Ishikawa (cell line): ENCODE data around the gene KRTAP10-11.
A peak's percentile ranks its signal among the peaks of the same experiment; 100 is the strongest.

Experiments
- CEBPB ChIP-seq: IDR thresholded peaks from 2 replicates; pipeline ENCODE4 v1.6.1; 2012
- CREB1 ChIP-seq: IDR thresholded peaks from 2 replicates; pipeline ENCODE4 v1.6.1; 2012; ENCODE audit warnings: low read depth
- EGR1 ChIP-seq: IDR thresholded peaks from 2 replicates; pipeline ENCODE4 v1.6.1; 2012
- EP300 ChIP-seq: IDR thresholded peaks from 2 replicates; pipeline ENCODE4 v1.6.1; 2012; ENCODE audit warnings: borderline replicate concordance
- FOXM1 ChIP-seq: IDR thresholded peaks from 2 replicates; pipeline ENCODE4 v1.6.1; 2012; ENCODE audit warnings: low read depth, borderline replicate concordance
- NFIC ChIP-seq: IDR thresholded peaks from 2 replicates; pipeline ENCODE4 v1.6.1; 2012
- RAD21 ChIP-seq: IDR thresholded peaks from 2 replicates; pipeline ENCODE4 v1.6.1; 2012; ENCODE audit warnings: low read depth
- TAF1 ChIP-seq: IDR thresholded peaks from 2 replicates; pipeline ENCODE4 v1.6.1; 2012; ENCODE audit warnings: low read depth, mild to moderate bottlenecking
- TCF12 ChIP-seq: IDR thresholded peaks from 2 replicates; pipeline ENCODE4 v1.6.1; 2012; ENCODE audit warnings: low read depth
- TEAD4 ChIP-seq: IDR thresholded peaks from 2 replicates; pipeline ENCODE4 v1.6.1; 2012
- YY1 ChIP-seq: IDR thresholded peaks from 2 replicates; pipeline ENCODE4 v1.6.1; 2012; ENCODE audit warnings: low read depth
- ZBTB7A ChIP-seq: IDR thresholded peaks from 2 replicates; pipeline ENCODE4 v1.6.1; 2012; ENCODE audit warnings: low read depth
- TF ChIP-seq, protein P1 (sequence below): IDR thresholded peaks from 2 replicates; pipeline ENCODE4 v1.6.1; 2012
- TF ChIP-seq, protein P2 (sequence below): IDR thresholded peaks from 2 replicates; pipeline ENCODE4 v1.6.1; 2012; ENCODE audit warnings: low read depth, mild to moderate bottlenecking
- TF ChIP-seq, protein P3 (sequence below): IDR thresholded peaks from 2 replicates; pipeline ENCODE4 v1.6.1; 2012

Gene KRTAP10-11

GRCh38 chr21:44686843-44687561 lies 40.8 kb downstream of the KRTAP10-11 start:
- TF ChIP-seq EP300 (no peak), CEBPB (no peak), EGR1 (no peak), ZBTB7A (no peak)
- TF ChIP-seq, protein P1, sequence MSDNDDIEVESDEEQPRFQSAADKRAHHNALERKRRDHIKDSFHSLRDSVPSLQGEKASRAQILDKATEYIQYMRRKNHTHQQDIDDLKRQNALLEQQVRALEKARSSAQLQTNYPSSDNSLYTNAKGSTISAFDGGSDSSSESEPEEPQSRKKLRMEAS, result no peak
- TF ChIP-seq, protein P2, sequence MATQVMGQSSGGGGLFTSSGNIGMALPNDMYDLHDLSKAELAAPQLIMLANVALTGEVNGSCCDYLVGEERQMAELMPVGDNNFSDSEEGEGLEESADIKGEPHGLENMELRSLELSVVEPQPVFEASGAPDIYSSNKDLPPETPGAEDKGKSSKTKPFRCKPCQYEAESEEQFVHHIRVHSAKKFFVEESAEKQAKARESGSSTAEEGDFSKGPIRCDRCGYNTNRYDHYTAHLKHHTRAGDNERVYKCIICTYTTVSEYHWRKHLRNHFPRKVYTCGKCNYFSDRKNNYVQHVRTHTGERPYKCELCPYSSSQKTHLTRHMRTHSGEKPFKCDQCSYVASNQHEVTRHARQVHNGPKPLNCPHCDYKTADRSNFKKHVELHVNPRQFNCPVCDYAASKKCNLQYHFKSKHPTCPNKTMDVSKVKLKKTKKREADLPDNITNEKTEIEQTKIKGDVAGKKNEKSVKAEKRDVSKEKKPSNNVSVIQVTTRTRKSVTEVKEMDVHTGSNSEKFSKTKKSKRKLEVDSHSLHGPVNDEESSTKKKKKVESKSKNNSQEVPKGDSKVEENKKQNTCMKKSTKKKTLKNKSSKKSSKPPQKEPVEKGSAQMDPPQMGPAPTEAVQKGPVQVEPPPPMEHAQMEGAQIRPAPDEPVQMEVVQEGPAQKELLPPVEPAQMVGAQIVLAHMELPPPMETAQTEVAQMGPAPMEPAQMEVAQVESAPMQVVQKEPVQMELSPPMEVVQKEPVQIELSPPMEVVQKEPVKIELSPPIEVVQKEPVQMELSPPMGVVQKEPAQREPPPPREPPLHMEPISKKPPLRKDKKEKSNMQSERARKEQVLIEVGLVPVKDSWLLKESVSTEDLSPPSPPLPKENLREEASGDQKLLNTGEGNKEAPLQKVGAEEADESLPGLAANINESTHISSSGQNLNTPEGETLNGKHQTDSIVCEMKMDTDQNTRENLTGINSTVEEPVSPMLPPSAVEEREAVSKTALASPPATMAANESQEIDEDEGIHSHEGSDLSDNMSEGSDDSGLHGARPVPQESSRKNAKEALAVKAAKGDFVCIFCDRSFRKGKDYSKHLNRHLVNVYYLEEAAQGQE, result no peak

- TF ChIP-seq TEAD4, result no peak
- TF ChIP-seq EGR1, result no peak
- no peak for TF ChIP-seq NFIC
- TF ChIP-seq, protein P2, result no peak
- no peak for TF ChIP-seq CREB1
- TF ChIP-seq, protein P3, sequence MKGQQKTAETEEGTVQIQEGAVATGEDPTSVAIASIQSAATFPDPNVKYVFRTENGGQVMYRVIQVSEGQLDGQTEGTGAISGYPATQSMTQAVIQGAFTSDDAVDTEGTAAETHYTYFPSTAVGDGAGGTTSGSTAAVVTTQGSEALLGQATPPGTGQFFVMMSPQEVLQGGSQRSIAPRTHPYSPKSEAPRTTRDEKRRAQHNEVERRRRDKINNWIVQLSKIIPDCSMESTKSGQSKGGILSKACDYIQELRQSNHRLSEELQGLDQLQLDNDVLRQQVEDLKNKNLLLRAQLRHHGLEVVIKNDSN, result no peak
- no peak for TF ChIP-seq RAD21
- no peak for TF ChIP-seq EP300
- TF ChIP-seq FOXM1, result no peak
- TF ChIP-seq TCF12, result no peak
- TF ChIP-seq YY1, result no peak
- no peak for TF ChIP-seq CEBPB
- TF ChIP-seq TAF1, result no peak
- TF ChIP-seq ZBTB7A, result no peak
- TF ChIP-seq, protein P1, result no peak
Observed at GRCh38 chr21:44687671-44688070, 41.5 kb downstream of the KRTAP10-11 start.

DNA sequence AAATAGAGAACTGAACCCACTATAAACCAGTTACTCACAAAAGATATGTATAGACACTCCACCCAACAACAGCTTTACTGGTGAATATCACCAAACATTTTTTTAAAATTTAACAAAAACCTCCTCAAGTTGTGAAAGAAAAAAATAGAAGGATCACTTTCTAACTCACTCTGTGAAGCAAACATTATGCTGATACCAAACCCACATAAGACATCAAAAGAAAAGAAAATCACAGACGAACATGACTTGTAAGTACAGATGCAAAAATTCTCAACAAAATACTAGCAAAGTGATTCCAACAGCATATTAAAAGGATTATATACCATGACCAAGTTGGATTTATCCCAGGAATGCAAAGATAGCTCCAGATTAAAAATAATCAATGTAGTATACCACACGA lies 45.5 kb downstream of the KRTAP10-11 start:
- TF ChIP-seq, protein P3, result no peak
- no peak for TF ChIP-seq TAF1
- no peak for TF ChIP-seq EP300
- TF ChIP-seq FOXM1, result no peak
- TF ChIP-seq EGR1, result no peak
- TF ChIP-seq CREB1, result no peak
- no peak for TF ChIP-seq RAD21

- TF ChIP-seq, protein P1, result no peak
- 0 out of 2 replicates have a peak, but pooled peaks have one; percentile 19 for TF ChIP-seq CEBPB
- TF ChIP-seq FOXM1, result no peak
Observed at GRCh38 chr21:44692798-44693512, 46.7 kb downstream of the KRTAP10-11 start.

- no peak for TF ChIP-seq EGR1
- TF ChIP-seq, protein P3, result no peak
- TF ChIP-seq ZBTB7A, result no peak
- no peak for TF ChIP-seq CEBPB
- TF ChIP-seq NFIC, result no peak
- no peak for TF ChIP-seq RAD21
- TF ChIP-seq, protein P2, result no peak
Observed at GRCh38 chr21:44694776-44695175, 48.6 kb downstream of the KRTAP10-11 start.
